Measurements from ENCODE around the gene FGF10.

Gene FGF10

GRCh38 chr5:44389090-44389822, at the start of gene FGF10:
TSS of gene FGF10 (minus strand) at chr5:44389420. CDS start at chr5:44388682, 738 bp downstream.
- no peak for DNase-seq

DNA sequence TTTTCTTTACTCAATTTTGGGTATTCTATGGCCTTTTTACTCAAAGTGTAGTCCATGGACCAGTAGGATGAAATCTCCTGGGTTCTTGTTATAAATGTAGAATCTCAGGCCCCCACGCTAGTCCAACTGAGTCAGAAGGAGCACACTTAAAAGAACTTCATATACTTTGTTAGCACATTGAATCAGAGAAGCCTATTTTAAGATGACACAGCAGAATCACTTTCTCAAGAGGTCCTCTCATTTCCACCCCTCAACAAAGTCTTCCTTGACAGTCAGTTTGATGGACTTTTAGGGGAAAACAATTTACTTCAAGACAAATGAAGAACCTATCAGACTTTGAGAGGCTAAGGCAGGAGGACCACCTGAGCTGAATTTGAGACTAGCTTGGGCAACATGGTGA, 37.7 kb upstream of the FGF10 start:
- no peak for DNase-seq

DNA sequence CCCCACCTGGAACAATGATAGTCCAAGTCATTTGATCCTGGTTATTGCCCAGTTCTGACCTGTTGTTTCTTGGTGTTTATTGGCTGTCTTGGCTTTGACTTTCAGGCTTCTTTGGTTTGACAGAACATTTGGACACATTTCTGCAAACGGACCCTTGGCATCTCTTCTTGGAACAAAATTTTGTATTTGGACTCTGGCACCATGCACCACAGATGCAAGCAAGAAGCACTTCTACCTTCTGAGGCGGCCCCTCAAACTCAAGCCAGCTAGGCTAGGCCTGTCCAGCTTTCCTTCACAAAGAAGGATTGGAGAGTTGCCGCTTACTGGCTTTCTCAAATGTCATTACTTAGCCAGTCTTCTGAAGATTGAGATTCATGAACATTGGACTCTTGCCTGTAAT, 23.1 kb upstream of the FGF10 start:
- DNase-seq, result no peak

DNA sequence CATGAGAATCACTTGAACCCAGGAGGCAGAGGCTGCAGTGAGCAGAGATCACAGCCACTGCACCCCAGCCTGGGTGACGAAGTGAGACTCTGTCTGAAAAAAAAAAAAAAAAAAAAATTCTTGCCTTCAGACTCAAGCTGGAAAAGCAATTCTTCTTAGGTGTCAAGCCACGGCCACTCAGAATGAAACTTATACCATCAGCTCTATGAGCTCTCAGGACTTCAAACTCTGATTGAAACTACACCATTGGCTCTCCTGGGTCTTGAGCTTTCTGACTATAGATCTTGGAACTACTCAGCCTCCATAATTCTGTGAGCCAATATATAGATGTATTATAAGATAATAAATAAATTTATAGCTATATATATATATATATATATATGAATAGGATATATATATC, 12.9 kb upstream of the FGF10 start:
- no peak for DNase-seq

DNA sequence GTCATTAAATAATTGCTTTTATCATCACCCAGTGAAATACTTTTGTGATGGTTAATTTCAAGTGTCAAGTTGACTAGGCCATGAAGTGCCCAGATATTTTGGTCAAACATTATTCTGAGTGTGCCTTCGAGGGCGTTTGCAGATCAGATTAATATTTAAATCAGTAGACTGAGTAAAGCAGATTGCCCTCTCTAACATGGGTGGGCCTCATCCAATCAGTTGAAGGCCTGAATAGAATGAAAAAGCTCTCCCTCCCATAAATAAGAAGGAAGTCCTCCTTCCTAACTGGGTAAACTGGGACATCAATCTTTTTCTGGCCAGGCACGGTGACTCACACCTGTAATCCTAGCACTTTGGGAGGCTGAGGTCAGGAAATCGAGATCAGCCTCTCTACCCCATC, 12.4 kb upstream of the FGF10 start:
- DNase-seq, result no peak

GRCh38 chr5:44398382-44398781, 9.2 kb upstream of the FGF10 start:
- no peak for DNase-seq

GRCh38 chr5:44396312-44396711, 7.1 kb upstream of the FGF10 start:
- DNase-seq, result no peak

DNA sequence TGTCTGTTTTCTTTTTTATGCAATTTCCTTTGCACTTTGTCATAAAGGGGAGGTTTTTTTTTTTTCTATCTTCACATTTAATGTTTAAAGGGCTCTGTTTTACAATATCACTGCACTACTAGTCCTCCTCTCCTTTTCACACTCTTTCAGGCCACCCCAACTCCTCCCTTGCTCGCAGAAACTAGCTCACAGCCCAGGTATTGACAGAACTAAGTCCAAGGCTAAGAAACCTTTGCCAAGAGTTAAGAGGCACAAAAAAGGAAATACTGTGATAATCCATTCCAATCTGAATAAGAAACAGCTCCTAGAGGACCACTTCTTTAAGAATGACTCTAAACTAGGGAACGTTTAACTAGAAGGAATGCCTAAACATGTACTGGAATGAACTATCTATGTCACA, 1.1 kb upstream of the FGF10 start:
- DNase-seq, result no peak

DNA sequence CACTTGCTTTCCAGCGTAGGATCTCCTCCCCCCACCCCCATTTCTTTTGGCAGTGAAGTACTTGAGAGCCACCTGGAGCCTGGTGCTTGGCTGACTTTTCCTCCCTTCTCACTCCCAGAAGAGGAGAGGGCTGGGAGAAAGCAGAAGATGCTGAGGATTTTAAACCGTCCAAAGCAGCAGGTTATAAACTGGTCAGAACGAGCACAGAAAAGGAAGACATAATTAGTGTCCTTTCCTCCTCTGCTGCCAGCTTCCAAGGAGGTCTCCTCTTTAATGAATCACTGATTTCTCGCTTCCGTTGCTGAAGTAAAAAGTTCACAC, 563 bp upstream of the FGF10 start:
- DNase-seq, result no peak

GRCh38 chr5:44388321-44389089, 715 bp downstream of the FGF10 start:
- no peak for DNase-seq

DNA sequence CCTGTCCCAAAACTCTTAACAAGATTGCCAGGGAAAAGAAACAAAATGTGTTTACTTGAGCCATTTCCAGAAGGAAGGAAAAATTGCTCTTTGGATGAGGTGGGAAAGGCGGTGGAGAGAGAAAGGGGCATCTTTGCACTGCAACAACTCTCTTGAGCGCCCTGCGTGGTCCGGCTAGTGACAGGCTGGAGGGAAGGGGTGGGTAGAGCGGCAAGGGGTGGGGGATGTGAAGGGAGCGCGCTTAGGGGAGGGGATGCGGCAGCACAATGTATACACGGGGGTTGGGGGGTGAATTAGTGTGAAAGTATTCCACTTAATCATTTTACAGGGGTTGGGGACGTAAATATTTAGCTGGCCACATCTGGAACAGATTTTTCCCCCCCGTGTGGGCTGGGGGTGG, 1.3 kb downstream of the FGF10 start:
- no peak for DNase-seq

DNA sequence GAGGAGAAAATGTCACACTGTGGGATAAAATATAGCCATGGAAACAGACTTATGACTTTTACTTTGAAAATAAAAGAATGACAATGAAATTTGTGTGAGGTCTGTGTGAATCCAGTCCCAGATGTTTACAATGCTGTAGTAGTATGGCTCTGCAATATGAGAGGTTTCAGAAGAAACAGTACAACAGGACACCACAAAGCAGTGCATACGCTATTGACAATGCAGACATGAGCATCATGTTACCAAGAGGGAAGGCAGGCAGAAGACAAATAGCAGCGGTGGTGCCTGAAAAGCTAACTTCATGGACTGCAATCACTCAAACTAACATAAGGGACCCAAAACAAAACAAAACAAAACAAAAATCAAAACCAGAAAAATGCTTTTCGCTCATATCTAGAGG, 1.8 kb downstream of the FGF10 start:
- DNase-seq, result no peak

- no peak for DNase-seq
These were observed 3.8 kb downstream of the FGF10 start for GRCh38 chr5:44385291-44385900.

DNA sequence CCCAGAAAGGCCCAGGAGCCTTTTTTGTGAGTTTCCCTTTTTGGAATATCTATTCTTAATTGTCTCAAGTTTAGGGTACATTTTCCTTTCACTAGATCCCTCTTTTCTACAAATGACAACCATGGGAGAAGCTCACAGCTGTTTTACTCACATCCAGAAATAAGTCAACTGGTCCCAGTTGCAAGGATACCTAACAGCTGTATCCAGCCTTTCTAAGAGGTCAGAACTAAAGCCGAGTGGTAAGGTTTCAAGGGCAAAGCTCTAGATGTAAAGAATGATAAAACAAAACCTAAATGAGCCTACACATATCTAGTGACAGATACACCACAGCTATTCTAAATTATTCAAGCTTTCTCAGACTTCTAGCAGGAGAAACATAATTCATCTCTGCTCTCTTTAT, 4.4 kb downstream of the FGF10 start:
- DNase-seq, result no peak

DNA sequence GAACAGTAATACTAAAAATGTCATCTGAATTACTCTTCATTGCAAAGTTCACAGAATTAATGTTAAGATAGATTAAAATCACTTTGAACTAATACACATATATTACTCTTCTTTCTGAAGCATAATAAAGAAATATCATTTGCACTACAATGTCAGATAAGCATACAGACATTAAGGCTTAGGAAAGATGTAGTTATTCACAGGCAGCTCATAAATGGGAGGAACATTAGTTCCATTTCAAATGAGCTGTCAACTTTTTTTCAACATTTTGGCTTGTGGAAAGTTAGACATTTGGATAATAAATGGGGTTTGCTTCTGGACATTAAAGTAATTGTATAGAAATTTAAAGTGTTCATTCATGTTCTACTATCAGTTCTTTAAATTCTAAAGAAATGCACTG, 6.3 kb downstream of the FGF10 start:
- no peak for DNase-seq

DNA sequence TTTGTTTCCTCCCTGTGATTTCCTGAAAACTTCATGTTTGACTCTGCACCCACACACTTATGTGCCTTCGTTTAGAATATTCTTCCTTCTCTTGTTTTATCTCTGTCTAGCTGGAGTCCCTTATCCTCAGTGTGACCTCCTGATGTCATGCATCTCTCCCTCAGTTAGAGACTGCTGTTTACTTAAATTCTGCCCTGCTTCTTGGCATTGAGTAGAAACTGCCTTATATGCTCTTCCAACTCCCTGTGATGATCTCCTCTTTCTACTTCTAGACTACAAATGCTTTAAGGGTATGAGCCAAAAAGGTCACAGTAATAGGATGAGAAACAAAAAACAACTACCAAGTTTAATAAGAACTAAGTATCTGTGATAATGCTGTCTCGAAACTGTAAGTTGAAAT, 12.2 kb downstream of the FGF10 start:
- no peak for DNase-seq

DNA sequence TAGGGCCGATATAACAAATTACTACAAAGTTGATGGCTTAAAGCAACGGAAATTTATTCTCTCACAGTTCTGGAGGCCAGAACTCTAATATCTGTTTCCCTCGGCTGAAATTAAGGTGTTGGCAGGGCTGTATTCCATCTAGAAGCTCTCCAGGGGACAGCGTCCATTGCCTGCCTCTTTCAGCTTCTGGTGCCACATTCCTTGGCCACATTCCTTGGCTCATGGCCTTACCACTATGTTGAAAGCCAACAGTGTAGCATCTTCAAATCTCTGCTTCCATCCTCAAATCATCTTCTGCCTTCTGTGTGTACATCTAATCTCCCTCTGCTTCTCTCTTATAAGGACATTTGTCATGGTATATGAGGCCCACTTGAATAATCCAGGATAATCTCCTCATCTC, 17.2 kb downstream of the FGF10 start:
- DNase-seq, result no peak

GRCh38 chr5:44367203-44367602, 22.0 kb downstream of the FGF10 start:
- DNase-seq, result no peak

- DNase-seq, result no peak
These were observed 23.9 kb downstream of the FGF10 start for GRCh38 chr5:44365345-44365744.

DNA sequence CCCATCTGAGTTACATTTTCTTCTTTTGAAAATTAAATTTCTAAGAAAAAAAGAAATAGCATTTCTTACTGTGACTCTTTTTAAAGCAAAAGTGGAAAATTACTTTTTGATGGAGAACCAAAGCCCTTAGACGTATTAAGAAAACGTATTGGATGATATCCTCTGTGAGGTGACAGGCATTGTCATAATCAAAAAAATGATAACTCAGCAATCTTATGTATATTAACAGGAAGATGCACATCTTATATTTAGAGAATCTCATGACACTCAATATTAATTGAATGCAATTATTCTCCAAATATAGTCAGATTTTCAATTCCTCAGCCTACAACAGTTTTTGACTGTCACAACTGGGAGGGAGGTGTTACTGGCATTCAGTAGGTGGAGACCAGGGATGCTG, 25.1 kb downstream of the FGF10 start:
- DNase-seq, result no peak

DNA sequence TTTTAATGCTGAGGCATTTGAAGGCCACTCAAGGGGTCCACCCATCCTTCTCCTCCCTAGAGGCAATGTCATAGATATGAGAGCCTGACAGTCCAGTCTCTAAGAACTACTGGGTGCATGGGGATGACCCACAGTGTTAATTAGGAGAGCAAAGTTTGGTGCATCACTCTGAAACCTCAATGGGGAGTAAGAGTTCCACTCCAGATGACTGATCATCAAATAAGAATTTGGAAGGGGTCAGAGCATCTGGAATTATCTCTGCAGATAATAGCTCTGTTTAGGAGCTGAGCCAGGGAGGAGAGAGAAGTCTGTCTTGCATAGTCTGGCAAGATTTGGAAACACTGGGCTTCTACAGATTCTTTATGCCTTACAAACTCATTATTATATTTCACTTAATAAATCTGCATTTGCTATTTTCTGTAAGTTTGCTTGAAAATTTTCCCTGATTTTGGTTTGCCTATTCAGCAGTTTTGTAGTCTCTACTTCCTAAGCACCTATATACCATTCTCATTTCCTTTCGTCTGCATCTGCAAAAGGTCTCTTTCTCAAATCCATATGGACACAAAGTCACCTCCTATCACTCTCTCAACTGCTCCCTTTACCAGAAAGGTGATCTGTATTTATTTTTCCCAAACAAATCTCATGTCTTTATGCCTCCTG, 27.7 kb downstream of the FGF10 start:
- DNase-seq, result no peak

DNA sequence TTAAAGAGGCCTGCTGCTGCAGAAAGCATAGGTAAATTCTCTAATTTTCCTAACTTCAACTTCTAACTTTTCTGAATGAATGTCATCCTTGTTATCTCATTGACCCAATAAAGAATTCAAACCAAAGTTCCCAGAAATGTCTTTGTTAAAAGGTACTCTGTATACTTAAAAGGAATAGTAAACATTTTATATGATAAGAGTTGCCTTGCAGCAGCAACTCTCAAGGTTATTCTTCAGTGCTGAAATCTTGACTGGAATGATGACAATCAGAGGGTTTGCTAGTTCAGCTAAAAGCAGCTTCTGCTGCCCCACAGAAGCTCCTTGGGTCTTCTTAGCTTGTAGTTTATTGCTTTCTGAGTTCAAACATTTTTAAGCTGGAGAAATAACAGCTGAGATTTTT, 28.3 kb downstream of the FGF10 start:
- DNase-seq, result no peak

GRCh38 chr5:44358421-44358820, 30.8 kb downstream of the FGF10 start:
- DNase-seq, result no peak

DNA sequence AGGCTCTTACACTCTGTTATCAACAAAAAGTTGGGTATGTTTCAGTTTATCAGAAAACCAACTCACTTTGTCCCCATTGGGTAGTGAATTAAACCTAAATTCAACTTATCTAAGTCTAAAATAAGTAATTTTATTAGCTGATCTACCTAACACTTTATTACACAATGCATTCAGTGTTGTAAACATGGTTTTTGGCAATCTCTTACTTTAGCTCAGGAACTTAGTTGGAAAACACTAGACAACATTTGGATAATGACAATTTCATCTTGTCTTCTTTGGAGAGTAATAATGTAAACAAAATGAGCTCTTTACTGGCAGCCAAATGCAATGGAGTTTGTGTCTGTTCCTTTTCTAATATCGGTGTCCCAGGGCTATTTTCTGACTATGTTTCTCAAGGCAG, 33.0 kb downstream of the FGF10 start:
- DNase-seq, result no peak
